Esophagus muscularis mucosa (tissue), 3 donors: ENCODE data around the gene MTREX.

Source experiments
- POLR2A ChIP-seq: fragments of 450-650 bp; IDR thresholded peaks from one replicate; pipeline ENCODE4 v1.6.1; 2017; ENCODE audit warnings: antibody characterized with exemption, moderate library complexity, mild to moderate bottlenecking, low read depth
- POLR2AphosphoS5 ChIP-seq, 2 donors: sonication (generic); formaldehyde crosslinking; IDR thresholded peaks; one replicate each; pipeline ENCODE4 v1.6.1; 2017; ENCODE audit warnings: antibody characterized with exemption in 2 of 2
- TF ChIP-seq, protein P1 (sequence below), 3 experiments: fragments of 200-600 bp in 2 of 3; fragments of 450-650 bp in 1 of 3; sonication (generic) in 2 of 3; IDR thresholded peaks; one replicate each; pipeline ENCODE4 v1.5.1; 2017 to 2019; ENCODE audit warnings: antibody characterized with exemption in 3 of 3, mild to moderate bottlenecking in 2 of 3, moderate library complexity in 1 of 3

DNA sequence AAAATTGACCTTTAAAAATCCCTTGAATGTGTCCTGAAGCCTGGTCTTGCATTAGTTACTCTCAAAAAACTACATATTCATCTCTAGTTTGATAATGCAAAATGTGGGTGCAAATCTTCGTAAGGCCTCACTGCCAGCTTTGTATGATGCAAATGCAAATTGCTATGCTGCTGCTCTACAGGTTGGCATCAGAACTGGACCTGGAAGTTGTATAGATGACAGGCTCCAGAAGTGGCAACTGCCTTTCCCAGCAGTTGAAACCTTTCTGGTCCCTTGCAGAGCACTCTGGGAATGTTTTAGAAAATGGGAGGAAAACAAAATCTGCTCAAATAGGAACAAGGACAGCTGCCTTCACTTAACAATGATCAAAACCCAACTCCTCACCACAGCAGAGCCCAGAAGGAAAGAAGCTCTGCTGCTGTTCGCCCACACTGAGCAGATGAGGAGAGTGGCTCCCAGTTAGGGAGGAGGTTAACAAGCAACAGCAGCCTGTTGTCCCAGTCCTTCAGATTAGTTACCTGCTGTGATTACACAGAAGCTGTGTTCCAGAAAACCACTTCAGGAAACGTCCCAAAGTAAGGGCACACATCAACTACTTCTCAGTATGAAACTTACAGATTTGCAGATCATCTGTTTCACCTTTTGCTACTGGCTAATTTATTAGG lies 133.4 kb downstream of the MTREX start:
- TF ChIP-seq, protein P1, sequence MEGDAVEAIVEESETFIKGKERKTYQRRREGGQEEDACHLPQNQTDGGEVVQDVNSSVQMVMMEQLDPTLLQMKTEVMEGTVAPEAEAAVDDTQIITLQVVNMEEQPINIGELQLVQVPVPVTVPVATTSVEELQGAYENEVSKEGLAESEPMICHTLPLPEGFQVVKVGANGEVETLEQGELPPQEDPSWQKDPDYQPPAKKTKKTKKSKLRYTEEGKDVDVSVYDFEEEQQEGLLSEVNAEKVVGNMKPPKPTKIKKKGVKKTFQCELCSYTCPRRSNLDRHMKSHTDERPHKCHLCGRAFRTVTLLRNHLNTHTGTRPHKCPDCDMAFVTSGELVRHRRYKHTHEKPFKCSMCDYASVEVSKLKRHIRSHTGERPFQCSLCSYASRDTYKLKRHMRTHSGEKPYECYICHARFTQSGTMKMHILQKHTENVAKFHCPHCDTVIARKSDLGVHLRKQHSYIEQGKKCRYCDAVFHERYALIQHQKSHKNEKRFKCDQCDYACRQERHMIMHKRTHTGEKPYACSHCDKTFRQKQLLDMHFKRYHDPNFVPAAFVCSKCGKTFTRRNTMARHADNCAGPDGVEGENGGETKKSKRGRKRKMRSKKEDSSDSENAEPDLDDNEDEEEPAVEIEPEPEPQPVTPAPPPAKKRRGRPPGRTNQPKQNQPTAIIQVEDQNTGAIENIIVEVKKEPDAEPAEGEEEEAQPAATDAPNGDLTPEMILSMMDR (IDR thresholded peaks at IDR 0.05): no peak
- TF ChIP-seq POLR2AphosphoS5 (IDR thresholded peaks at IDR 0.05) (no peak), POLR2A (no peak)
